Mesenchymal stem cell (in vitro differentiated cells and primary cell): ENCODE measurements around the gene CRACDL.

Source experiments
- DNase-seq: peaks from one replicate; pipeline ENCODE4 v3.0.0-alpha.2; 2013
- H2AFZ ChIP-seq: one replicate; pipeline ENCODE4 v1.6.1; 2013; ENCODE audit warnings: low read depth, mild to moderate bottlenecking, control low read depth, inconsistent platforms, low read length, moderate library complexity
- H2AK5ac ChIP-seq: 2 replicates; pipeline ENCODE4 v1.6.1; 2013; ENCODE audit warnings: low read length, moderate library complexity, mild to moderate bottlenecking, inconsistent platforms; ENCODE audit not compliant: severe bottlenecking
- H2BK120ac ChIP-seq: one replicate; pipeline ENCODE4 v1.6.1; 2013; ENCODE audit warnings: low read depth, mild to moderate bottlenecking, inconsistent platforms, low read length, moderate library complexity
- H2BK12ac ChIP-seq, 2 experiments: one replicate each; pipeline ENCODE4 v1.6.1; 2013; ENCODE audit warnings: inconsistent platforms in 2 of 2, low read length in 2 of 2, mild to moderate bottlenecking in 2 of 2, moderate library complexity in 2 of 2, control low read depth in 1 of 2
- H2BK15ac ChIP-seq: one replicate; pipeline ENCODE4 v1.6.1; 2013; ENCODE audit warnings: mild to moderate bottlenecking, low read depth, inconsistent platforms; ENCODE audit not compliant: poor library complexity, severe bottlenecking
- H2BK5ac ChIP-seq: 2 replicates; pipeline ENCODE4 v1.6.1; 2013; ENCODE audit warnings: low read depth, mild to moderate bottlenecking, low read length, control low read depth, inconsistent platforms; ENCODE audit not compliant: poor library complexity, severe bottlenecking
- H3K14ac ChIP-seq, 2 experiments: one replicate each; pipeline ENCODE4 v1.6.1; 2013; ENCODE audit warnings: inconsistent platforms in 2 of 2, low read length in 2 of 2, control low read depth in 1 of 2, mild to moderate bottlenecking in 1 of 2, moderate library complexity in 1 of 2
- H3K18ac ChIP-seq, 2 experiments: one replicate each; pipeline ENCODE4 v1.6.1; 2013; ENCODE audit warnings: inconsistent platforms in 2 of 2, low read length in 2 of 2, control low read depth in 1 of 2, low read depth in 1 of 2, mild to moderate bottlenecking in 1 of 2
- H3K23ac ChIP-seq, 2 experiments: one replicate each; pipeline ENCODE4 v1.6.1; 2013; ENCODE audit warnings: inconsistent platforms in 2 of 2, low read length in 2 of 2, mild to moderate bottlenecking in 2 of 2, moderate library complexity in 2 of 2, control low read depth in 1 of 2
- H3K27ac ChIP-seq: 2 replicates; pipeline ENCODE4 v1.5.1; 2013; ENCODE audit warnings: mild to moderate bottlenecking, moderate library complexity, low read length, control low read depth, inconsistent platforms; ENCODE audit not compliant: poor library complexity, severe bottlenecking
- H3K27me3 ChIP-seq, 2 experiments: 2 replicates each; pipeline versions ENCODE4 v1.6.1 to v1.7.0; 2013; ENCODE audit warnings: low read length in 2 of 2, mild to moderate bottlenecking in 2 of 2, moderate library complexity in 2 of 2, control low read depth in 1 of 2, inconsistent platforms in 1 of 2; ENCODE audit not compliant: control insufficient read depth in 1 of 2, insufficient read depth in 1 of 2
- H3K36me3 ChIP-seq, 2 experiments: 2 replicates each; pipeline versions ENCODE4 v1.6.1 to v1.7.0; 2013; ENCODE audit warnings: low read length in 2 of 2, control low read depth in 1 of 2, inconsistent platforms in 1 of 2, low read depth in 1 of 2, mild to moderate bottlenecking in 1 of 2; ENCODE audit not compliant: insufficient read depth in 2 of 2, control insufficient read depth in 1 of 2
- H3K4ac ChIP-seq, 2 experiments: one replicate each; pipeline ENCODE4 v1.6.1; 2013; ENCODE audit warnings: inconsistent platforms in 2 of 2, low read length in 2 of 2, mild to moderate bottlenecking in 2 of 2, moderate library complexity in 2 of 2, control low read depth in 1 of 2, low read depth in 1 of 2
- H3K4me1 ChIP-seq: 2 replicates; pipeline ENCODE4 v1.6.1; 2013; ENCODE audit warnings: low read depth, low read length, control low read depth; ENCODE audit not compliant: control insufficient read depth, insufficient read depth
- H3K4me2 ChIP-seq: 2 replicates; pipeline ENCODE4 v1.6.1; 2013; ENCODE audit warnings: low read length, mild to moderate bottlenecking, inconsistent platforms; ENCODE audit not compliant: poor library complexity, severe bottlenecking
- H3K4me3 ChIP-seq, 2 experiments: 2 replicates each; pipeline versions ENCODE4 v1.5.1 to v1.7.0; 2013; ENCODE audit warnings: low read length in 2 of 2, mild to moderate bottlenecking in 2 of 2, control low read depth in 1 of 2, low read depth in 1 of 2; ENCODE audit not compliant: insufficient read depth in 1 of 2
- H3K79me1 ChIP-seq: replicated peaks from 2 replicates; pipeline ENCODE4 v1.6.1; 2013; ENCODE audit warnings: mild to moderate bottlenecking, control low read depth, low read length, inconsistent platforms; ENCODE audit not compliant: poor library complexity, severe bottlenecking
- H3K9ac ChIP-seq: 2 replicates; pipeline ENCODE4 v1.7.0; 2013; ENCODE audit warnings: mild to moderate bottlenecking, low read length, moderate library complexity
- H3K9me3 ChIP-seq: 2 replicates; pipeline ENCODE4 v1.7.0; 2013; ENCODE audit warnings: mild to moderate bottlenecking, low read length; ENCODE audit not compliant: control insufficient read depth
- H4K8ac ChIP-seq: one replicate; pipeline ENCODE4 v1.6.1; 2013; ENCODE audit warnings: inconsistent platforms, mild to moderate bottlenecking, low read length, moderate library complexity
- H4K91ac ChIP-seq: one replicate; pipeline ENCODE4 v1.6.1; 2013; ENCODE audit warnings: mild to moderate bottlenecking, low read length, inconsistent platforms
- WGBS: methylation state at CpG from one replicate; pipeline ENCODE4 v1.1.7; 2013; ENCODE audit warnings: mixed read lengths; 5-methylcytosine and 5-hydroxymethylcytosine counted together

Gene CRACDL

GRCh38 chr2:98759827-98760625 is 176.0 kb downstream of the CRACDL start:
- Histone ChIP-seq H3K27me3 (peaks cover 24 to 30% of the 10 kb centered on the region in 2 experiments), H3K27ac (no peak overlapping the region), H3K4me3 (no peak overlapping the region), H3K4me2 (no peak overlapping the region), H3K4me1 (no peaks in the 10 kb centered on the region), H3K18ac (no peak overlapping the region), H3K79me1 (no peaks in the 10 kb centered on the region), H3K14ac (no peak overlapping the region), H2BK5ac (no peak overlapping the region), H2BK12ac (no peak overlapping the region), H4K8ac (no peak overlapping the region), H3K36me3 (no peaks in the 10 kb centered on the region), H4K91ac (no peak overlapping the region), H2BK15ac (no peak overlapping the region), H2AFZ (no peak overlapping the region), H3K4ac (no peak overlapping the region), H2AK5ac (no peak overlapping the region), H2BK120ac (no peak overlapping the region), H3K9me3 (no peaks in the 10 kb centered on the region), H3K23ac (no peak overlapping the region), H3K9ac (no peak overlapping the region)
- DNase-seq: no peak
- WGBS: 76% methylated on average over 6 of the region's 6 CpGs

GRCh38 chr2:98759338-98759737 is 176.7 kb downstream of the CRACDL start:
- Histone ChIP-seq H2BK120ac (no peak overlapping the region), H4K91ac (no peak overlapping the region), H2AK5ac (no peak overlapping the region), H3K27ac (no peak overlapping the region), H4K8ac (no peak overlapping the region), H2BK12ac (no peak overlapping the region), H3K23ac (no peak overlapping the region), H3K4me3 (no peak overlapping the region), H3K9me3 (no peaks in the 10 kb centered on the region), H3K9ac (no peak overlapping the region), H3K79me1 (no peaks in the 10 kb centered on the region), H3K4me1 (no peaks in the 10 kb centered on the region), H3K27me3 (peaks cover 30 to 37% of the 10 kb centered on the region in 2 experiments), H2AFZ (no peak overlapping the region), H3K36me3 (no peaks in the 10 kb centered on the region), H3K4ac (no peak overlapping the region), H3K18ac (no peak overlapping the region), H3K4me2 (no peak overlapping the region), H2BK15ac (no peak overlapping the region), H3K14ac (no peak overlapping the region), H2BK5ac (no peak overlapping the region)
- WGBS: 70% methylated on average over 1 of the region's 2 CpGs
- no peak for DNase-seq

GRCh38 chr2:98757904-98758421 is 178.1 kb downstream of the CRACDL start:
- Histone ChIP-seq H3K9me3 (no peaks in the 10 kb centered on the region), H2BK120ac (no peak overlapping the region)

GRCh38 chr2:98753801-98754200 is 182.2 kb downstream of the CRACDL start:
- no peaks in the 10 kb centered on the region for H3K4me1 ChIP-seq
- no peak overlapping the region for H4K91ac ChIP-seq
- no peak overlapping the region for H2BK12ac ChIP-seq
- H2BK120ac ChIP-seq: no peak overlapping the region
- no peak overlapping the region for H2AFZ ChIP-seq
- H2BK15ac ChIP-seq: no peak overlapping the region
- no peak overlapping the region for H2AK5ac ChIP-seq
- H3K23ac ChIP-seq: no peak overlapping the region
- H3K79me1 ChIP-seq: no peaks in the 10 kb centered on the region
- H3K4ac ChIP-seq: no peak overlapping the region
- H3K27ac ChIP-seq: no peak overlapping the region
- H3K36me3 ChIP-seq: no peaks in the 10 kb centered on the region
- DNase-seq: no peak
- peaks cover 40 to 59% of the 10 kb centered on the region in 2 experiments for H3K27me3 ChIP-seq
- no peaks in the 10 kb centered on the region for H3K9me3 ChIP-seq
- no peak overlapping the region for H4K8ac ChIP-seq
- no peak overlapping the region for H3K4me2 ChIP-seq
- no peak overlapping the region for H3K9ac ChIP-seq
- H2BK5ac ChIP-seq: no peak overlapping the region
- no peak overlapping the region for H3K4me3 ChIP-seq
- H3K14ac ChIP-seq: no peak overlapping the region
- H3K18ac ChIP-seq: no peak overlapping the region

More at GRCh38 chr2:98757904-98758421, 178.1 kb downstream of the CRACDL start:
- 86% methylated on average over 9 of the region's 9 CpGs for WGBS
- Histone ChIP-seq H2BK12ac (no peak overlapping the region), H3K36me3 (no peaks in the 10 kb centered on the region), H3K4ac (no peak overlapping the region), H2BK15ac (no peak overlapping the region), H3K14ac (no peak overlapping the region), H3K4me2 (no peak overlapping the region), H3K4me3 (peak overlapping the region in 1 of 2 experiments; percentile 45), H3K79me1 (no peaks in the 10 kb centered on the region), H2AFZ (no peak overlapping the region), H2BK5ac (no peak overlapping the region), H2AK5ac (no peak overlapping the region), H3K4me1 (no peaks in the 10 kb centered on the region), H3K27ac (no peak overlapping the region), H3K18ac (no peak overlapping the region), H4K91ac (no peak overlapping the region), H3K9ac (peak overlapping the region; percentile 19), H3K23ac (no peak overlapping the region), H3K27me3 (peaks cover 37 to 44% of the 10 kb centered on the region in 2 experiments), H4K8ac (no peak overlapping the region)
- no peak for DNase-seq
